Measurements from ENCODE around the gene TESMIN.

- no peak for TF ChIP-seq CTCF (IDR thresholded peaks at IDR 0.05)
- TF ChIP-seq POLR2A (IDR thresholded peaks at IDR 0.05), result no peak
These were observed 43.8 kb downstream of the TESMIN start for GRCh38 chr11:68707527-68707926.
